Breast epithelium (tissue), 3 donors: ENCODE measurements around the gene NUDT9.

Experiments used
- CTCF ChIP-seq, 3 donors: fragments of 450-650 bp; IDR thresholded peaks; one replicate each; pipeline ENCODE4 v1.5.1; 2016 to 2017; ENCODE audit warnings: antibody characterized with exemption in 3 of 3, mild to moderate bottlenecking in 3 of 3, moderate library complexity in 3 of 3
- POLR2A ChIP-seq: fragments of 450-650 bp; IDR thresholded peaks from one replicate; pipeline ENCODE4 v1.6.1; 2016; ENCODE audit warnings: antibody characterized with exemption, mild to moderate bottlenecking, moderate library complexity
- POLR2AphosphoS5 ChIP-seq, 3 donors: sonication (generic); formaldehyde crosslinking; IDR thresholded peaks; one replicate each; pipeline ENCODE4 v1.6.1; 2017; ENCODE audit warnings: antibody characterized with exemption in 3 of 3

- no peak for TF ChIP-seq CTCF (IDR thresholded peaks at IDR 0.05)
- TF ChIP-seq POLR2A = no peak
- no peak for TF ChIP-seq POLR2AphosphoS5 (IDR thresholded peaks at IDR 0.05)
These were observed 77.2 kb downstream of the NUDT9 start for GRCh38 chr4:87499403-87500091.
